IMR-90 (cell line): Measurements from ENCODE around the gene CGRRF1. TPM values are rescaled to one million over a fixed set of nuclear protein-coding genes. Genes with fewer than 3 reads are reported as not detected.
A peak's percentile ranks its signal among the peaks of the same experiment; 100 is the strongest.

Experiments
- ATAC-seq: fragments of 200-7000 bp; cut with Tn5 transposase; 2 replicates; pipeline ENCODE4 v1.9.1; 2020; ENCODE audit warnings: low read depth, mild to moderate bottlenecking, moderate library complexity
- BruUV-seq: library from RNA; stranded (reverse); fragments of 400-500 nt; replicated peaks from 2 replicates; lab custom pipeline; 2021; lab: Mats Ljungman, UMichigan
- CTCF ChIA-PET: fragments of 300-600 bp; formaldehyde crosslinking; extraction: SDS; loops from one replicate; lab custom pipeline; 2021; ENCODE audit warnings: antibody characterized with exemption; lab: Yijun Ruan, JAX
- POLR2A ChIA-PET: fragments of 300-600 bp; sonication (Branson Sonifier 250); formaldehyde crosslinking; loops from one replicate; lab custom pipeline; 2022; ENCODE audit warnings: antibody characterized with exemption; ENCODE audit not compliant: unreplicated experiment; lab: Charles Lee
- DNase-seq: peaks from one replicate; pipeline ENCODE4 v3.0.0; 2013
- H2AFZ ChIP-seq: replicated peaks from 2 replicates; pipeline ENCODE3; 2013; ENCODE audit warnings: low read length, mild to moderate bottlenecking; ENCODE audit not compliant: poor library complexity
- H2AK5ac ChIP-seq: 2 replicates; pipeline ENCODE4 v1.6.1; 2013; ENCODE audit warnings: low read depth, low read length, inconsistent platforms
- H2AK9ac ChIP-seq: replicated peaks from 2 replicates; pipeline ENCODE3; 2013; ENCODE audit warnings: mild to moderate bottlenecking, low read depth, low read length, moderate library complexity; ENCODE audit not compliant: poor library complexity
- H2BK120ac ChIP-seq: 2 replicates; pipeline ENCODE4 v1.6.1; 2013; ENCODE audit warnings: low read depth, low read length, inconsistent platforms
- H2BK15ac ChIP-seq: 3 replicates; pipeline ENCODE4 v1.6.1; 2013; ENCODE audit warnings: low read depth, low read length, inconsistent platforms
- H2BK20ac ChIP-seq: 2 replicates; pipeline ENCODE4 v1.6.1; 2013; ENCODE audit warnings: low read depth, mild to moderate bottlenecking, inconsistent platforms, low read length, moderate library complexity
- H2BK5ac ChIP-seq: 2 replicates; pipeline ENCODE4 v1.6.1; 2013; ENCODE audit warnings: mild to moderate bottlenecking, low read depth, low read length, inconsistent platforms; ENCODE audit not compliant: poor library complexity, severe bottlenecking
- H3K14ac ChIP-seq: replicated peaks from 2 replicates; pipeline ENCODE4 v1.6.1; 2013; ENCODE audit warnings: low read depth, low read length, inconsistent platforms
- H3K18ac ChIP-seq: 2 replicates; pipeline ENCODE4 v1.6.1; 2013; ENCODE audit warnings: low read depth, low read length, control low read depth
- H3K23ac ChIP-seq: 2 replicates; pipeline ENCODE4 v1.6.1; 2013; ENCODE audit warnings: low read depth, low read length, inconsistent platforms
- H3K27ac ChIP-seq: 2 replicates; pipeline ENCODE4 v1.5.1; 2013; ENCODE audit warnings: mild to moderate bottlenecking, control low read depth, low read length; ENCODE audit not compliant: insufficient read depth
- H3K27me3 ChIP-seq: 2 replicates; pipeline ENCODE4 v1.6.1; 2013; ENCODE audit warnings: low read length; ENCODE audit not compliant: control insufficient read depth, insufficient read depth
- H3K36me3 ChIP-seq: 2 replicates; pipeline ENCODE4 v1.6.1; 2013; ENCODE audit warnings: low read length, mixed read lengths; ENCODE audit not compliant: control insufficient read depth, insufficient read depth
- H3K4ac ChIP-seq: 2 replicates; pipeline ENCODE4 v1.6.1; 2013; ENCODE audit warnings: low read depth, low read length, inconsistent platforms
- H3K4me1 ChIP-seq: 2 replicates; pipeline ENCODE4 v1.6.1; 2013; ENCODE audit warnings: low read length, mixed read lengths; ENCODE audit not compliant: control insufficient read depth, insufficient read depth
- H3K4me2 ChIP-seq: 2 replicates; pipeline ENCODE4 v1.6.1; 2013; ENCODE audit warnings: low read depth, mild to moderate bottlenecking, control low read depth, low read length, moderate library complexity
- H3K4me3 ChIP-seq: 2 replicates; pipeline ENCODE4 v1.5.1; 2013; ENCODE audit warnings: low read depth, mild to moderate bottlenecking, control low read depth, low read length, moderate library complexity; ENCODE audit not compliant: insufficient read depth
- H3K56ac ChIP-seq: 2 replicates; pipeline ENCODE4 v1.6.1; 2013; ENCODE audit warnings: low read length, inconsistent platforms; ENCODE audit not compliant: insufficient read depth; ENCODE audit errors: extremely low read depth
- H3K79me1 ChIP-seq, 2 experiments: 2 replicates each; pipeline ENCODE4 v1.6.1; 2013; ENCODE audit warnings: low read length in 2 of 2, inconsistent platforms in 1 of 2, low read depth in 1 of 2
- H3K9ac ChIP-seq: 2 replicates; pipeline ENCODE4 v1.6.1; 2013; ENCODE audit warnings: low read depth, low read length, control low read depth
- H3K9me1 ChIP-seq: 2 replicates; pipeline ENCODE4 v1.6.1; 2013; ENCODE audit warnings: low read length, inconsistent platforms; ENCODE audit not compliant: insufficient read depth
- H3K9me3 ChIP-seq: 2 replicates; pipeline ENCODE4 v1.6.1; 2013; ENCODE audit warnings: low read length; ENCODE audit not compliant: control insufficient read depth, insufficient read depth
- H4K20me1 ChIP-seq: 2 replicates; pipeline ENCODE4 v1.6.1; 2013; ENCODE audit warnings: low read length, inconsistent platforms; ENCODE audit not compliant: insufficient read depth
- H4K5ac ChIP-seq: 2 replicates; pipeline ENCODE4 v1.6.1; 2013; ENCODE audit warnings: mild to moderate bottlenecking, low read depth, low read length, control low read depth
- H4K8ac ChIP-seq, 2 experiments: 2 replicates each; pipeline ENCODE4 v1.6.1; 2013; ENCODE audit warnings: low read depth in 2 of 2, low read length in 2 of 2, control low read depth in 1 of 2, inconsistent platforms in 1 of 2
- H4K91ac ChIP-seq: 2 replicates; pipeline ENCODE4 v1.6.1; 2013; ENCODE audit warnings: low read depth, low read length, inconsistent platforms; ENCODE audit not compliant: insufficient read depth
- BHLHE40 ChIP-seq: fragments of 150-350 bp; IDR thresholded peaks from 2 replicates; pipeline ENCODE4 v1.6.1; 2016; ENCODE audit warnings: mild to moderate bottlenecking, low read depth, low read length
- CEBPB ChIP-seq: IDR thresholded peaks from 2 replicates; pipeline ENCODE4 v1.6.1; 2012; ENCODE audit warnings: low read depth, low read length, improper control_type of control experiment
- MAZ ChIP-seq: IDR thresholded peaks from 2 replicates; pipeline ENCODE4 v1.6.1; 2012; ENCODE audit warnings: low read depth, mild to moderate bottlenecking, low read length, improper control_type of control experiment, moderate library complexity, borderline replicate concordance
- MXI1 ChIP-seq: IDR thresholded peaks from 2 replicates; pipeline ENCODE4 v1.6.1; 2012; ENCODE audit warnings: low read depth, mild to moderate bottlenecking, low read length, moderate library complexity, borderline replicate concordance
- NFE2L2 ChIP-seq: fragments of 150-350 bp; IDR thresholded peaks from 2 replicates; pipeline ENCODE4 v1.6.1; 2016; ENCODE audit warnings: low read depth, mild to moderate bottlenecking, low read length
- POLR2A ChIP-seq: IDR thresholded peaks from 2 replicates; pipeline ENCODE4 v1.6.1; 2012; ENCODE audit warnings: mild to moderate bottlenecking, low read depth, low read length
- RAD21 ChIP-seq: IDR thresholded peaks from 2 replicates; pipeline ENCODE4 v1.6.1; 2012; ENCODE audit warnings: low read length, improper control_type of control experiment
- RCOR1 ChIP-seq: IDR thresholded peaks from 2 replicates; pipeline ENCODE4 v1.6.1; 2012; ENCODE audit warnings: mild to moderate bottlenecking, low read length, improper control_type of control experiment; ENCODE audit not compliant: insufficient replicate concordance
- WGBS, 2 experiments: methylation state at CpG; one replicate each; pipeline versions ENCODE4 v1.1.5 to v1.1.7; 2013; ENCODE audit warnings: missing lambda C conversion rate in 2 of 2; ENCODE audit not compliant: insufficient read length in 1 of 2; ENCODE audit errors: extremely low coverage in 2 of 2; 5-methylcytosine and 5-hydroxymethylcytosine counted together
- dilution Hi-C: fragments of 300-500 bp; cut with HindIII; formaldehyde crosslinking; loops from one replicate; pipeline ENCODE4 v1.14.3; 2018; ENCODE audit warnings: low sequenced_read_pairs; ENCODE audit not compliant: unreplicated experiment
- in situ Hi-C: fragments of 300-500 bp; cut with MboI; formaldehyde crosslinking; loops from 3 replicates; pipeline ENCODE4 v1.14.3; 2019; ENCODE audit warnings: low sequenced_read_pairs, inconsistent platforms, mixed read lengths
- intact Hi-C: fragments of 100-400 bp; cut with micrococcal nuclease; formaldehyde crosslinking; loops from 2 replicates; pipeline ENCODE4 v1.10.0; 2022
- polyA plus RNA-seq, 3 experiments: library from polyadenylated mRNA; depleted of rRNA; stranded (reverse); fragments of >200 nt; gene quantifications; 2 replicates each; pipeline ENCODE4 v1.2.3, GENCODE V29; 2012; ENCODE audit warnings: low replicate concordance in 1 of 3
- total RNA-seq: library from RNA; depleted of rRNA; stranded (reverse); fragments of >200 nt; gene quantifications from 2 replicates; pipeline ENCODE4 v1.2.3, GENCODE V29; 2012

CGRRF1 gene
- total and polyA plus RNA-seq, 2 of the 4 experiments (the other 2 are of a cell fraction): 6.0 to 13.8 TPM

- dilution Hi-C loops: no loop called here
- 0% methylated on average over 9 of the region's 73 CpGs; no CpG with 5 or more reads in 1 of the 2 experiments for WGBS, 2 experiments
- Histone ChIP-seq H3K4ac (peak overlapping the region; percentile 79), H4K91ac (peak overlapping the region; percentile 88; the same call in 1 of the 2 replicates), H3K4me3 (peak overlapping the region; percentile 94), H2AK5ac (no peak overlapping the region), H4K8ac (peak overlapping the region; percentile 39 to 56; a peak in 2 of 4 replicates), H3K18ac (peak overlapping the region; percentile 53; the same call in 1 of the 2 replicates), H2BK20ac (no peak overlapping the region), H2BK5ac (peak overlapping the region; percentile 95), H4K20me1 (peaks cover 10% of the 10 kb centered on the region), H3K9ac (peak overlapping the region; percentile 98), H3K27me3 (no peaks in the 10 kb centered on the region), H2BK15ac (no peak overlapping the region; the same call in 2 of the 3 replicates), H3K9me3 (no peaks in the 10 kb centered on the region), H3K14ac (peak overlapping the region; percentile 78), H4K5ac (peak overlapping the region; percentile 71; the same call in 1 of the 2 replicates), H2AFZ (peak overlapping the region; percentile 90), H2BK120ac (peak overlapping the region; percentile 83), H3K36me3 (peaks cover 4% of the 10 kb centered on the region; the same call in 1 of the 2 replicates), H3K79me1 (peaks cover 0 to 32% of the 10 kb centered on the region in 2 experiments; a peak in 2 of 4 replicates), H3K23ac (peak overlapping the region; percentile 18; the same call in 1 of the 2 replicates), H3K56ac (peak overlapping the region; percentile 70), H3K27ac (peak overlapping the region; percentile 97), H3K4me2 (peak overlapping the region; percentile 90), H2AK9ac (peak overlapping the region; percentile 92), H3K9me1 (no peaks in the 10 kb centered on the region), H3K4me1 (peaks cover 9% of the 10 kb centered on the region)
- ChIA-PET CTCF (interaction anchor here (0.6 to 3.3 kb wide), 6 partner anchors 46 to 208 kb away, joined by 3 to 16 read pairs (median 3); no protein-coding TSS in a partner anchor), POLR2A (interaction anchor here (0.6 to 1.8 kb wide), 5 partner anchors 35 to 225 kb away, joined by 3 to 11 read pairs (median 4); no protein-coding TSS in a partner anchor)
- in situ Hi-C loops: loop anchor here (5.0 kb wide), 2 partner anchors 121 to 206 kb away; no protein-coding TSS in a partner anchor
- intact Hi-C loops: loop anchor here (1.0 to 5.0 kb wide), 3 partner anchors 61 to 199 kb away; no protein-coding TSS in a partner anchor
- peak; percentile 98 for TF ChIP-seq POLR2A
- no peak; the same call in 1 of the 2 replicates for TF ChIP-seq RAD21
- TF ChIP-seq MXI1: peak; percentile 53
- peak; percentile 73 for TF ChIP-seq BHLHE40
- TF ChIP-seq CEBPB: peak; percentile 32; the same call in 1 of the 2 replicates
- peak; percentile 81 for TF ChIP-seq MAZ
- no peak for TF ChIP-seq RCOR1
- TF ChIP-seq NFE2L2: no peak
- no TSS peak for BruUV-seq
- ATAC-seq (peak; percentile 56), DNase-seq (peak; percentile 90)
Measured at GRCh38 chr14:54565785-54566409, 56.2 kb downstream of the CGRRF1 start.
